WERI-Rb-1 (cell line): ENCODE results near the gene OR7C1.
"Not testable (repeated sequence)": the region's sequence is repeated elsewhere in the genome, so short reads cannot be mapped to it uniquely, and the experiment has no call there.

ENCODE experiments used
- DNase-seq: peaks from one replicate; pipeline ENCODE4 v3.0.0-alpha.2; 2020
- H3K27ac ChIP-seq: fragments of 250-450 bp; sonication (Bioruptor Pico); 2 replicates; pipeline ENCODE4 v1.5.1; 2020; ENCODE audit warnings: mild to moderate bottlenecking, moderate library complexity
- H3K27me3 ChIP-seq: fragments of 250-450 bp; sonication (Bioruptor Pico); 2 replicates; pipeline ENCODE4 v1.5.1; 2021; ENCODE audit warnings: mild to moderate bottlenecking, low read depth, moderate library complexity; ENCODE audit not compliant: insufficient read depth, severe bottlenecking
- H3K36me3 ChIP-seq: fragments of 250-450 bp; sonication (Bioruptor Pico); 2 replicates; pipeline ENCODE4 v1.5.1; 2020; ENCODE audit warnings: mild to moderate bottlenecking, moderate library complexity
- H3K4me3 ChIP-seq: 2 replicates; pipeline ENCODE4 v1.5.1; 2011; ENCODE audit warnings: low read depth, mild to moderate bottlenecking, control low read depth, low read length
- H3K9me3 ChIP-seq: fragments of 250-450 bp; sonication (Bioruptor Pico); 2 replicates; pipeline ENCODE4 v1.5.1; 2021; ENCODE audit warnings: mild to moderate bottlenecking, moderate library complexity; ENCODE audit not compliant: severe bottlenecking
- CTCF ChIP-seq: IDR thresholded peaks from 2 replicates; pipeline ENCODE4 v1.5.1; 2011; ENCODE audit warnings: low read depth, mild to moderate bottlenecking, control low read depth, inconsistent platforms, low read length

Gene OR7C1

DNA sequence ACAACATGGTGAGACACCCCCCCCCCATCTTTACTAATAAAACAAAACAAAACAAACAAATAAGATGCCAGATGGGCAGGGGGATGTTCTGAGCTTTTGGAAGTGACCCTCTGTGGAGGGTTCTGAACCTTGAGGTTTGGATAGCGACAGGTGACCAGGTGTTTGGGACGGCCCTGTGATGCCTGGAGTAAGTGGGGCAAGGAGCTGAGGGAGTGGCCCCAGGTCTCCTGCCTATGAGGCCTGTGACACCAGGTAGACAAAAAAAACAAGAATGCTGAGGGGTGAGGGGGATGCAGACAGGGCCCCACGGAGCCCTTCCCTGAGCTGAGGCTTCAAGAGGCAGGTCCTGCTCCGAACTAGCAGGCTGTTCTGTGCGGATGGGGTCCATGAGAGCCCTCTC, 65.8 kb downstream of the OR7C1 start:
- Histone ChIP-seq H3K9me3 (no peaks in the 10 kb centered on the region), H3K27ac (no peak overlapping the region), H3K27me3 (peaks cover 74% of the 10 kb centered on the region), H3K4me3 (no peak overlapping the region), H3K36me3 (no peaks in the 10 kb centered on the region)
- TF ChIP-seq CTCF: no peak
- no peak for DNase-seq

GRCh38 chr19:14768001-14768400, 67.0 kb downstream of the OR7C1 start:
- DNase-seq: no peak
- Histone ChIP-seq H3K36me3 (no peaks in the 10 kb centered on the region), H3K27ac (no peak overlapping the region), H3K4me3 (no peak overlapping the region), H3K9me3 (no peaks in the 10 kb centered on the region), H3K27me3 (peaks cover 77% of the 10 kb centered on the region)
- no peak for TF ChIP-seq CTCF

GRCh38 chr19:14767466-14767971, 67.5 kb downstream of the OR7C1 start:
- no peak for DNase-seq
- Histone ChIP-seq H3K27me3 (peaks cover 79% of the 10 kb centered on the region), H3K9me3 (peaks cover under 1% of the 10 kb centered on the region), H3K36me3 (no peaks in the 10 kb centered on the region), H3K4me3 (no peak overlapping the region), H3K27ac (no peak overlapping the region)
- no peak for TF ChIP-seq CTCF

- DNase-seq, H3K27ac ChIP-seq, H3K4me3 ChIP-seq, H3K36me3 ChIP-seq, H3K9me3 ChIP-seq: not testable (repeated sequence)
- peaks cover 80% of the 10 kb centered on the region for H3K27me3 ChIP-seq
These were observed 69.1 kb downstream of the OR7C1 start for GRCh38 chr19:14765841-14766240.

- peaks cover 81% of the 10 kb centered on the region for H3K27me3 ChIP-seq
- H3K4me3 ChIP-seq, H3K9me3 ChIP-seq, H3K36me3 ChIP-seq, H3K27ac ChIP-seq, DNase-seq: not testable (repeated sequence)
These were observed 69.6 kb downstream of the OR7C1 start for GRCh38 chr19:14765403-14765802.

GRCh38 chr19:14764401-14764800, 70.6 kb downstream of the OR7C1 start:
- Histone ChIP-seq H3K4me3 (no peak overlapping the region), H3K27ac (no peak overlapping the region), H3K36me3 (no peaks in the 10 kb centered on the region), H3K27me3 (peaks cover 77% of the 10 kb centered on the region), H3K9me3 (peaks cover 9% of the 10 kb centered on the region)
- no peak for DNase-seq
- no peak for TF ChIP-seq CTCF

- Histone ChIP-seq H3K4me3 (no peak overlapping the region), H3K27ac (no peak overlapping the region), H3K27me3 (peaks cover 73% of the 10 kb centered on the region), H3K36me3 (no peaks in the 10 kb centered on the region), H3K9me3 (peaks cover 9% of the 10 kb centered on the region)
- no peak for TF ChIP-seq CTCF
- no peak for DNase-seq
These were observed 71.4 kb downstream of the OR7C1 start for GRCh38 chr19:14763497-14764145.
